NT2/D1 (cell line): ENCODE results near the gene DBN1.
A peak's percentile ranks its signal among the peaks of the same experiment; 100 is the strongest.

Experiments
- DNase-seq: peaks from one replicate; pipeline ENCODE4 v3.0.0-alpha.2; 2011; ENCODE audit warnings: low read depth, low spot score
- H3K27me3 ChIP-seq: 2 replicates; pipeline ENCODE4 v1.6.0; 2011; ENCODE audit warnings: mild to moderate bottlenecking; ENCODE audit not compliant: insufficient read length, insufficient read depth
- H3K36me3 ChIP-seq: 2 replicates; pipeline ENCODE4 v1.6.1; 2011; ENCODE audit warnings: mild to moderate bottlenecking, low read length, mixed read lengths; ENCODE audit not compliant: insufficient read depth, insufficient read length
- H3K4me1 ChIP-seq: 2 replicates; pipeline ENCODE4 v1.5.1; 2011; ENCODE audit not compliant: insufficient read depth, insufficient read length
- H3K4me3 ChIP-seq: 2 replicates; pipeline ENCODE4 v1.5.1; 2011; ENCODE audit warnings: low read depth; ENCODE audit not compliant: insufficient read length
- H3K9ac ChIP-seq: 2 replicates; pipeline ENCODE4 v1.6.0; 2011; ENCODE audit warnings: low read depth; ENCODE audit not compliant: insufficient read length
- H3K9me3 ChIP-seq: 2 replicates; pipeline ENCODE4 v1.5.1; 2011; ENCODE audit warnings: mild to moderate bottlenecking, low read length; ENCODE audit not compliant: insufficient read depth
- SUZ12 ChIP-seq: IDR thresholded peaks from 2 replicates; pipeline ENCODE4 v1.6.1; 2011; ENCODE audit not compliant: insufficient read length, insufficient read depth; ENCODE audit errors: extremely low read depth
- YY1 ChIP-seq: IDR thresholded peaks from 2 replicates; pipeline ENCODE4 v1.6.1; 2011; ENCODE audit not compliant: insufficient read length, insufficient read depth
- ZNF274 ChIP-seq: IDR thresholded peaks from 2 replicates; pipeline ENCODE4 v1.6.1; 2011; ENCODE audit warnings: mild to moderate bottlenecking, low read depth, low read length

The DBN1 gene

GRCh38 chr5:177472460-177473442 lies 683 bp downstream of the DBN1 start:
- Histone ChIP-seq H3K9me3 (no peaks in the 10 kb centered on the region), H3K36me3 (peaks cover 54% of the 10 kb centered on the region), H3K4me3 (peak overlapping the region; percentile 93), H3K9ac (peak overlapping the region; percentile 99), H3K27me3 (no peaks in the 10 kb centered on the region), H3K4me1 (peaks cover 54% of the 10 kb centered on the region)
- no peak for DNase-seq
- no peak for TF ChIP-seq SUZ12
- TF ChIP-seq ZNF274, result no peak

- TF ChIP-seq YY1 (no peak), ZNF274 (no peak), SUZ12 (no peak)
- H3K27me3 ChIP-seq, result no peaks in the 10 kb centered on the region
- DNase-seq, result no peak
- H3K4me1 ChIP-seq, result peaks cover 54% of the 10 kb centered on the region
- H3K9ac ChIP-seq, result peak overlapping the region; percentile 99
- H3K36me3 ChIP-seq, result peaks cover 57% of the 10 kb centered on the region
- H3K9me3 ChIP-seq, result no peaks in the 10 kb centered on the region
- peak overlapping the region; percentile 93 for H3K4me3 ChIP-seq
Observed at GRCh38 chr5:177471610-177472356, 1.7 kb downstream of the DBN1 start.

GRCh38 chr5:177470759-177471536 lies 2.5 kb downstream of the DBN1 start:
- no peak for TF ChIP-seq SUZ12
- TF ChIP-seq YY1, result no peak
- TF ChIP-seq ZNF274, result no peak
- no peaks in the 10 kb centered on the region for H3K27me3 ChIP-seq
- peaks cover 8% of the 10 kb centered on the region; the same call in 1 of the 2 replicates for H3K9me3 ChIP-seq
- peaks cover 51% of the 10 kb centered on the region for H3K4me1 ChIP-seq
- DNase-seq, result no peak
- no peak overlapping the region for H3K9ac ChIP-seq
- H3K4me3 ChIP-seq, result peak overlapping the region; percentile 93
- H3K36me3 ChIP-seq, result peaks cover 62% of the 10 kb centered on the region

DNA sequence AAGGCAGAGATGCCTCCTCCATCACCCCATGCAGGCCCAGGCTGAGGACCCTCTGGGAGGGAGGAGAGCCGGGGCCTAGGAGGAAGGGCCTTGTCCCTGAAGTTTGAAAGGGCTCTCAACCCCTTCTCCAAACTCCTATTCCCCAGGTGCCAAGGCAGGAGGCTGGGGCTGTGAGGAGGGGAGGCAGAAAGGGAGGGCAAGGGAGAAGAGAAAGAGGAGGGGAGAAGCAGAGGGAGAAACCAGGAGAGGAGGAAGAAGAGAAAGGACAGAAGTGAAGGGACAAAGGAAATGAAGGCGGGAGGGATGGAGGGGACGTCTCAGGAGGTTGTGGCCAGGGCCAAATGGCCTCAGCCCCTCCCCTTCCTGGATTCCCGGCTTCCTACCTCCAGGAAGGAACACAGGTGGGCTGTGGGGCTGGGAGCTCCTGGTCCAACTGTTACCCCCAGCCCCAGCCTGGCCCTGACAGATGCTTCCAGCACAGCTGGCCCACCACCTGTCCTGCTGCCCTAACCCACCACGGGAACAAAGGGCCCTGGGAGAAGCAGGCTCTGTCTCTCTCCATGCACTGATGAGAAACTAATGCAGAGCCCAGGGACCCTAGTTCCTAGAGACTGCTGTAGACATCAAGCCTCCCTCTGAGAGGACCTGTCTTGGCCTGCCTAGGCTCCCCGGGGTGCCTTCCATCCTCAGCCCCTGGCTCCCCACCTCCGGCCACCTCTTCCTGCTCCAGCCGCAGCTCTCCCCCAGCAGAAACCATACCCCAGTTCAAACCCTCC lies 3.5 kb downstream of the DBN1 start:
- Histone ChIP-seq H3K4me3 (no peak overlapping the region), H3K27me3 (no peaks in the 10 kb centered on the region), H3K36me3 (peaks cover 72% of the 10 kb centered on the region), H3K4me1 (peaks cover 47% of the 10 kb centered on the region), H3K9ac (peak overlapping the region; percentile 71), H3K9me3 (peaks cover 9% of the 10 kb centered on the region; the same call in 1 of the 2 replicates)
- TF ChIP-seq SUZ12 (no peak), ZNF274 (no peak), YY1 (no peak)
- DNase-seq, result no peak

DNA sequence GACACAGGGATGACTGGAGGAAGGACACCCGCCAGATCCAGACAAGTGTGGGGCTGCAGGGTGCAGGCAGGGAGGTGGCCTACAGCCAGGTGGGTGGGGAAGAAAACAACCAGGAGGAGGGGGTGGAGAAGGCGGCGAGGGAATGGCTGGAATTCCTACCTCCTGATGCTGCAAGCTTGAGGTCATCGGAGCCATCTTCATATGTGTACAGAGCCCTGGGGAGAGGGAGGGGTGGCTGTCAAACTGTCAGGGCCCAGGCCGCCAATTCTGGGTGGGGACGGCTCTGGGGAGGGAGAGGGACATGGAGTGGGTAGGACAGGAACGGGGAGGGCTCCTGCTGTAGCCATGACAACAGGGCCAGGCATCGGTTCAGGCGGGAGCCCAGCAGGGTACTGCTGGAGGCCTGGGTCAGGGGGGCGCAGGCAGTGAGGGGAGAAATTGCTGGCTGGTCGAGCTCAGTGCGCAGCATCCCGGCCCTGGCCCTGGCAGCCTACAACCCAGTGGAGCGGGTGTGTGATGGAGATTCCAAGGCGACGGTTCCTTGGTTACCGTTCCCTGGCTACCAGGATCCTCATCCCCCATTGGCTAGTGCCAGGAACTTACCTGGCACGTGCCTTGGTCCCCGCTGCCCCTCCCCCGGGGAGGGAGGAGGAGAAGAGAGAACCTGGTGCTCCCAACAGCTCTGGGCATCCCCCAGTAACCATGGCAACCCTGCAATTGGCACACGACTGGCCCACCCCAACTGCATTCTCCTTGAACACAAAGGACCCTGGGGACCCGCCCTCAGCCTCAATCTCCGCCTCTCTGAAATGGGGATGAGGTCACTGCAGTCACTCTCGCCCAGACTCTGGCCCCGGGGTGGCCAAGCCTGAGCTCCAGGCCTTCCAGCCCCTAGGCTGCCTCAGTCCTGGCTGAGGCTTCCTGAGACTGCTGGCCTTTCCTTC lies 4.5 kb downstream of the DBN1 start:
- H3K27me3 ChIP-seq, result no peaks in the 10 kb centered on the region
- peaks cover 72% of the 10 kb centered on the region for H3K36me3 ChIP-seq
- peak overlapping the region; percentile 71 for H3K9ac ChIP-seq
- no peak for TF ChIP-seq YY1
- TF ChIP-seq ZNF274, result no peak
- TF ChIP-seq SUZ12, result no peak
- H3K4me3 ChIP-seq, result no peak overlapping the region
- peaks cover 9% of the 10 kb centered on the region; the same call in 1 of the 2 replicates for H3K9me3 ChIP-seq
- DNase-seq, result no peak
- peaks cover 41% of the 10 kb centered on the region for H3K4me1 ChIP-seq

DNA sequence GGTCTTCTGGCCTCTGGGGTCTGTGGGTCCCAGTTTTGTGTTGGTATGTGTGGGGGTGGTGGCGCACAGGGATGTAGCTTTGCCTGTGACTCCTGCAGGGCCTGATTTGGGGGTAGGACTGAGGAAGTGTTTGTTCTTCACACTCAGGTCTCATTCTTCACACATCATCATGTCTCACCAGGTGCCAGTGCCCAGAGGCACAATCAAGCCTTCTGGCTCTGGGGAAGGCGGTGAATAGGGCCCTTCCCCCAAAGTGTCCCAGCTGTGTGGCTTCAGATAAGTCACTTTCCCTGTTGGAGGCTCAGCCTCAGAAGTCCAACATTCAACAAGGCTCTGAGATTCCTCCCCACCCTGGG lies 5.1 kb downstream of the DBN1 start:
- Histone ChIP-seq H3K9me3 (peaks cover 9% of the 10 kb centered on the region; the same call in 1 of the 2 replicates), H3K9ac (no peak overlapping the region), H3K4me1 (peaks cover 41% of the 10 kb centered on the region), H3K4me3 (no peak overlapping the region), H3K27me3 (no peaks in the 10 kb centered on the region), H3K36me3 (peaks cover 78% of the 10 kb centered on the region)
- TF ChIP-seq ZNF274, result no peak
- TF ChIP-seq SUZ12, result no peak
- no peak for TF ChIP-seq YY1
- DNase-seq, result no peak
